ENCODE data around the gene ZCCHC7.

ZCCHC7 gene

DNA sequence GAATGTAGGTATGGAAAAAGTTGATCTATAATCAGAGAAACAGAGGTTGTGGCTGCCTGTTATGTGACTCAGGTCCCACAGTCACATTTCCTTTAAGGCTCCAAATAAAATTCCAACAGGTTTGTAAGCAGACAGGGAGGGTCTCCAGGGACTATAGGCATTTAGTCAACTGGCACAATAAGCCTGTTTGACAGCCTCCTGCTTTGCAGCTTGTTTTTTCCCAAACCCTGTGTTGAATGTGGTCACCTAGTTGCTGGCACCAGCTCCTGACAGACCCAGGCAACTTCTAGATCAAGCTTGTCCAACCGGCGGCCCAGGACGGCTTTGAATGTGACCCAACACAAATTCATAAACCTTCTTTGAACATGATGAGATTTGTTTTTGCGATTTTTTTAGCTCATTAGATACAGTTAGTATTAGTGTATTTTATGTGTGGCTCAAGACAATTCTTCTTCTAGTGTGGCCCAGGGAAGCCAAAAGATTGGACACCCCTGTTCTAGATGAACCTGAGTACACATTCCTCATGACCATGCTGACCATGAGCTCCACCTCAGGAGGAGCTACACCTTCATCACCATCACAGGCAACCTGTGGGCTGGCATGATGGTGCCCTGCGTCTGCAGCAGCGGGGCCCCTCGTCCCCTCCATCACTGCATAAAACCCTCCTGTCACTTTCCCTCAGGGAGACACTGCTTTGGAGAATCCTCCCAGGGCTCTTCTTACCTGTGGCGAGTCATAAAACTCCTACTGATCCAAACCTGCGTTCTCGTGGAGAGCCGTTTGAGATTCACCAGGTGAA, 286.4 kb downstream of the ZCCHC7 start:
- no peaks in the 10 kb centered on the region for H3K9me3 ChIP-seq (ENCODE audit: control insufficient read depth, insufficient read depth, low read length)
- peaks cover 6% of the 10 kb centered on the region; the same call in 1 of the 2 replicates for H3K4me1 ChIP-seq (ENCODE audit: control insufficient read depth, insufficient read depth, low read length)
- H3K36me3 ChIP-seq (ENCODE audit: control insufficient read depth, insufficient read depth, low read length): no peaks in the 10 kb centered on the region
- no peaks in the 10 kb centered on the region for H3K27me3 ChIP-seq (ENCODE audit: control insufficient read depth, insufficient read depth, low read length)
- no peak overlapping the region for H3K4me3 ChIP-seq (ENCODE audit: low read depth, low read length)
- no peak overlapping the region for H3K27ac ChIP-seq (ENCODE audit: low read depth, low read length)
- no peak overlapping the region for H3K9ac ChIP-seq (ENCODE audit: low read depth, low read length)

DNA sequence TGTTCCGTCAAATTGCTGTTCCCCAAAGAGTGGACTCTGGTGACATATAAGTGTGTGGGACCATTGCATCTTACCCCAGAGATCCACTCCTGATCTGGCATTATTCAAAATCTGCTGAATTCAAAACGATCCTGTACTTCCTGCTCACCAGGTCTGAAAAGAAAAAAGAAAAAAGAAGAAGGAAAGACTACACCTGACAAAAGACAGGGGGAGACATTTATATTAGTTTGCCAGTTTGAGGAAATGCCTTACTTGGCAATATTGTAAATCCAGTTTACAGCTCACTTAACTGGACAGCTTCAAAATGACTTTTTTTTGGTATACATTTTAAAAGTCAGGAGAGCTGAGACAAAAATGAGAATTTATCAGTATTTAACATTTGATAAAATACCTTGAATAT, 287.1 kb downstream of the ZCCHC7 start:
- peaks cover 9% of the 10 kb centered on the region; the same call in 1 of the 2 replicates for H3K4me1 ChIP-seq (ENCODE audit: control insufficient read depth, insufficient read depth, low read length)
- no peaks in the 10 kb centered on the region for H3K36me3 ChIP-seq (ENCODE audit: control insufficient read depth, insufficient read depth, low read length)
- H3K27me3 ChIP-seq (ENCODE audit: control insufficient read depth, insufficient read depth, low read length): no peaks in the 10 kb centered on the region
- H3K27ac ChIP-seq (ENCODE audit: low read depth, low read length): no peak overlapping the region
- no peaks in the 10 kb centered on the region for H3K9me3 ChIP-seq (ENCODE audit: control insufficient read depth, insufficient read depth, low read length)
- H3K4me3 ChIP-seq (ENCODE audit: low read depth, low read length): no peak overlapping the region
- H3K9ac ChIP-seq (ENCODE audit: low read depth, low read length): no peak overlapping the region

All from HUES48 (cell line).